Body of pancreas (tissue), 4 donors: ENCODE data around the gene TOB2.

ENCODE experiments used
- CTCF ChIP-seq, 7 experiments: fragments of 450-650 bp in 4 of 7; fragments of 200-600 bp in 3 of 7; sonication (generic) in 3 of 7; IDR thresholded peaks; one replicate each; pipeline ENCODE4 v1.5.1; 2016 to 2019; ENCODE audit warnings: antibody characterized with exemption in 7 of 7
- POLR2A ChIP-seq, 3 donors: fragments of 450-650 bp; IDR thresholded peaks; one replicate each; pipeline ENCODE4 v1.6.1; 2016; ENCODE audit warnings: antibody characterized with exemption in 3 of 3, mild to moderate bottlenecking in 2 of 3

GRCh38 chr22:41487037-41487935 lies 40.7 kb upstream of the TOB2 start:
- no peak for TF ChIP-seq POLR2A (IDR thresholded peaks at IDR 0.05)
- TF ChIP-seq CTCF (IDR thresholded peaks at IDR 0.05): no peak
